Fibroblast of lung (primary cell): ENCODE data around the gene ADRA1B. TPM values are rescaled to one million over a fixed set of nuclear protein-coding genes. Genes with fewer than 3 reads are reported as not detected.

ENCODE experiments used
- DNase-seq, 2 donors: peaks; one replicate each; pipeline versions ENCODE4 v3.0.0 to v3.0.0-alpha.2; 2010; ENCODE audit warnings: low read depth in 2 of 2
- H2AFZ ChIP-seq: 2 replicates; pipeline ENCODE4 v1.5.1; 2012; ENCODE audit warnings: low read length, control low read depth, inconsistent platforms
- H3K27ac ChIP-seq: 2 replicates; pipeline ENCODE4 v1.5.1; 2011; ENCODE audit warnings: low read length, control low read depth; ENCODE audit not compliant: insufficient read depth
- H3K27me3 ChIP-seq: 2 replicates; pipeline ENCODE4 v1.5.1; 2011; ENCODE audit warnings: mild to moderate bottlenecking, low read length; ENCODE audit not compliant: control insufficient read depth, insufficient read depth
- H3K36me3 ChIP-seq: 2 replicates; pipeline ENCODE4 v1.5.1; 2011; ENCODE audit warnings: low read length; ENCODE audit not compliant: control insufficient read depth, insufficient read depth
- H3K4me1 ChIP-seq: 2 replicates; pipeline ENCODE4 v1.5.1; 2011; ENCODE audit warnings: low read length; ENCODE audit not compliant: control insufficient read depth, insufficient read depth; ENCODE audit errors: extremely low read depth
- H3K4me2 ChIP-seq: 2 replicates; pipeline ENCODE4 v1.5.1; 2011; ENCODE audit warnings: low read length, control low read depth; ENCODE audit not compliant: insufficient read depth; ENCODE audit errors: extremely low read depth
- H3K4me3 ChIP-seq, 4 experiments: fragments of 200-600 bp in 1 of 4; sonication (generic) in 1 of 4; replicated peaks in 1 of 4; 2 replicates each; pipeline ENCODE4 v1.5.1; 2011 to 2016; ENCODE audit warnings: low read length in 4 of 4, low read depth in 3 of 4, mild to moderate bottlenecking in 3 of 4, control low read depth in 2 of 4, inconsistent platforms in 1 of 4, mixed read lengths in 1 of 4; ENCODE audit not compliant: insufficient read depth in 1 of 4; ENCODE audit errors: control extremely low read depth in 1 of 4
- H3K79me2 ChIP-seq: 2 replicates; pipeline ENCODE4 v1.5.1; 2012; ENCODE audit warnings: mild to moderate bottlenecking, low read length, inconsistent platforms; ENCODE audit not compliant: control insufficient read depth, insufficient read depth
- H3K9ac ChIP-seq: 2 replicates; pipeline ENCODE4 v1.5.1; 2011; ENCODE audit warnings: mild to moderate bottlenecking, low read length, control low read depth; ENCODE audit not compliant: insufficient read depth
- H3K9me3 ChIP-seq: 2 replicates; pipeline ENCODE4 v1.5.1; 2012; ENCODE audit warnings: low read depth, low read length; ENCODE audit not compliant: control insufficient read depth, insufficient read depth
- H4K20me1 ChIP-seq: 2 replicates; pipeline ENCODE4 v1.5.1; 2011; ENCODE audit warnings: low read length; ENCODE audit not compliant: control insufficient read depth, insufficient read depth; ENCODE audit errors: extremely low read depth
- EZH2 ChIP-seq: IDR thresholded peaks from 2 replicates; pipeline ENCODE4 v1.5.1; 2012; ENCODE audit warnings: low read length, control low read depth, mild to moderate bottlenecking; ENCODE audit errors: missing control alignments
- polyA plus RNA-seq, 2 donors: library from polyadenylated mRNA; depleted of rRNA in 1 of 2; stranded (reverse) in 1 of 2; unstranded in 1 of 2; fragments of >200 nt; gene quantifications; 2 replicates each; pipeline ENCODE4 v1.2.1, GENCODE V29; 2011 to 2012; ENCODE audit warnings: missing spikeins in 1 of 2
- total RNA-seq: library from RNA; depleted of rRNA; stranded (reverse); fragments of >200 nt; gene quantifications from 2 replicates; pipeline ENCODE4 v1.2.1, GENCODE V29; 2014
- TF ChIP-seq, protein P1 (sequence below), 2 donors: IDR thresholded peaks in 1 of 2; conservative IDR thresholded peaks in 1 of 2; 1 replicate in 1 of 2; 2 replicates in 1 of 2; pipeline ENCODE4 v1.5.1; 2011 to 2012; ENCODE audit warnings: low read length in 2 of 2, control low read depth in 1 of 2, inconsistent platforms in 1 of 2, low read depth in 1 of 2, mild to moderate bottlenecking in 1 of 2

ADRA1B gene
- total and polyA plus RNA-seq, 2 donors (not counting 1 experiment from before 2014, with no cell fraction given): 0.99 to 1.7 TPM

DNA sequence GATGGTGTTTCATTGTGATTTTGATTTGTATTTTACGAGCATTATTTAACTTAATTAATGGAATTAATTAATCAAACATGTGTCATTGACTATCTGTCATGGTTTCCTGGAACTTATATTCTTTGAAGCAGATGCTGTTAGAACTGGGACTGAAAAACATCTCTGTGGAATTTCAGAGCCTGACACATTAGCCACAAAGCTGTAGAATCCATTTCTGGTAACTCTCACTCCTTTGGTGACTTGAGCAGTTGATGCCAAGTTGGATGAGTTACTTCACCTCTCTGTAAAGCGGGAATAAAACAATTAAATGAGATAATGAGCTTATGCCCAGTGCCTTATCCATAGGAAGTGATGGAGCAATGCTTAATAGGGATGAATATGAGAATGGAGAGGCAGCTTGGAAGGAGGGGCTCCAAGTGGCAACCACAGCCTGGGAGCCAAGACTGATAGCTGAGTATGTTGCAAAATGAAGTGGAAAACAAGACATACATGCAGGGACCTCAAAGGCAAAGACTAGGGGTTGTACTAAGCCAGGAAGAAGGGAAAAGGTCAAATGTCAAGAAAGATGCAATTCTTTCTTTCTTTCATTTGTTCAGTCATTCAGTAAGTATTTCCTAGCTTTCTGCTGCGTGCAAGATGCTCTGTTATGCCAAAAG lies 23.1 kb upstream of the ADRA1B start:
- Histone ChIP-seq H2AFZ (no peak overlapping the region), H4K20me1 (no peaks in the 10 kb centered on the region), H3K4me1 (peaks cover 8% of the 10 kb centered on the region), H3K4me3 (no peak overlapping the region), H3K27me3 (no peaks in the 10 kb centered on the region), H3K36me3 (no peaks in the 10 kb centered on the region), H3K27ac (no peak overlapping the region), H3K4me2 (no peak overlapping the region), H3K79me2 (no peaks in the 10 kb centered on the region), H3K9ac (no peak overlapping the region), H3K9me3 (no peaks in the 10 kb centered on the region)
- no peak for DNase-seq
- TF ChIP-seq, protein P1, sequence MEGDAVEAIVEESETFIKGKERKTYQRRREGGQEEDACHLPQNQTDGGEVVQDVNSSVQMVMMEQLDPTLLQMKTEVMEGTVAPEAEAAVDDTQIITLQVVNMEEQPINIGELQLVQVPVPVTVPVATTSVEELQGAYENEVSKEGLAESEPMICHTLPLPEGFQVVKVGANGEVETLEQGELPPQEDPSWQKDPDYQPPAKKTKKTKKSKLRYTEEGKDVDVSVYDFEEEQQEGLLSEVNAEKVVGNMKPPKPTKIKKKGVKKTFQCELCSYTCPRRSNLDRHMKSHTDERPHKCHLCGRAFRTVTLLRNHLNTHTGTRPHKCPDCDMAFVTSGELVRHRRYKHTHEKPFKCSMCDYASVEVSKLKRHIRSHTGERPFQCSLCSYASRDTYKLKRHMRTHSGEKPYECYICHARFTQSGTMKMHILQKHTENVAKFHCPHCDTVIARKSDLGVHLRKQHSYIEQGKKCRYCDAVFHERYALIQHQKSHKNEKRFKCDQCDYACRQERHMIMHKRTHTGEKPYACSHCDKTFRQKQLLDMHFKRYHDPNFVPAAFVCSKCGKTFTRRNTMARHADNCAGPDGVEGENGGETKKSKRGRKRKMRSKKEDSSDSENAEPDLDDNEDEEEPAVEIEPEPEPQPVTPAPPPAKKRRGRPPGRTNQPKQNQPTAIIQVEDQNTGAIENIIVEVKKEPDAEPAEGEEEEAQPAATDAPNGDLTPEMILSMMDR (conservative IDR thresholded peaks at IDR 0.05 in 1 of 2, IDR thresholded peaks at IDR 0.05 in 1 of 2; ENCODE audit: low read depth in 1 of 2, low read length in 2 of 2): no peak
- TF ChIP-seq EZH2: no peak

DNA sequence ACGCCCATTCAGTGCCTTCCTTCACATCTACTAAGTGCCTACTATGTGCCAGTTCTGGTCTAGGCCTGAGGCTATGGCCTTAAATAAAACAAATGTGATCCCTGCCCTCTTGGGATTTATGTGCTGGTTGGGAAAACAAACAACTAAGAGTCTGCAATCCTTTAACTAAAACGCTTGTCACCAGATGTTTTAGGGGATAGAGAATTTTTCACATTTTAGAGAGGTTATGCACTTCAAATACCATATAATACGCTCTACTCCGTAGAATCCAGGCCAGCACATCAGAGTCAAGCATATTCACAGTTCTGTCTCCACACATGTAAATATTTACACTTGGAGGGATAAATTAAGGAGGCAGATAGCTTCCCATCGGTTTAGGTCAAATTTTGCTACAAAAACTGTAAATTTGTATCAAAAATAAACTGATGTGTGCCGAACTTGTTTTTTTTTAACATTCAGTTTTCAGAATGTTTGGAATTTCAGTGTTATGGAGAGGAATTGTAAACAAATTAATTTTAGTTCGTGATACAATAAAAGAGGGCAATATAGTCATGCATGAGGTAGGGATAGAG lies 22.0 kb upstream of the ADRA1B start:
- Histone ChIP-seq H4K20me1 (no peaks in the 10 kb centered on the region), H3K27ac (peak overlapping the region; percentile 13), H3K9me3 (no peaks in the 10 kb centered on the region), H2AFZ (no peak overlapping the region), H3K27me3 (no peaks in the 10 kb centered on the region), H3K4me3 (no peak overlapping the region), H3K36me3 (no peaks in the 10 kb centered on the region), H3K4me1 (peaks cover 8% of the 10 kb centered on the region), H3K4me2 (no peak overlapping the region), H3K79me2 (no peaks in the 10 kb centered on the region), H3K9ac (no peak overlapping the region)
- TF ChIP-seq EZH2: no peak
- TF ChIP-seq, protein P1 (conservative IDR thresholded peaks at IDR 0.05 in 1 of 2, IDR thresholded peaks at IDR 0.05 in 1 of 2; ENCODE audit: low read depth in 1 of 2, low read length in 2 of 2): no peak
- DNase-seq: peak in 1 of 2 donors; percentile 59

DNA sequence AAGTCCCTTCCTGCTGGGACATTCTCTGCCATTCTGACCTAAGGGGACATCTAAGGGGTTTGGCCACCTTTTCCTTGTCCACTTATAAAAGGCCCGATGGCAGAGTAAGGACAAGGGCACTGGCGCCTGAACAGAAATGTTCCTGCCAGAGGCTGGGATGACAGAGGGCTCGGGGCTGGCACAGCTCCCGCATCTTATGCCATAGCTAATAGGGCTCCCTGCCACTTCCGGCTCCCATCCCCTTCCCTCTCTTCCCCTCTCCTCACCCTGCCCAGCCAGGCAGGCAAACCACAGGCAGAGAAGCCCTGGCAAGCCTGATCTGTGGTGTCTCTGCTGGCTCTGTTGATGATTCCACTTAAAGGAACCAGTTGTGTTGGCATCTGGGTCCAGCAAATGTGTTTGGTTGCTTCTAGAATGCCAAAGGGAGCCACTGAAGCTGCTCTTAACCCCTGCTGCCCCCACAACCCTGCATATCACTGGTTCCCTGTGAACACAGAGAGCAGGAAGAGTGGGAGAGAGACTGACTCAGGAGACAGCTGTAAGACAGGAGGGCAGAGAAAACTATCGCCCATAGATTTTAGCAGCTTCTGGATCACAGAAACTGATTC lies 18.4 kb upstream of the ADRA1B start:
- no peak overlapping the region for H3K9ac ChIP-seq
- no peaks in the 10 kb centered on the region for H4K20me1 ChIP-seq
- DNase-seq: no peak
- no peak overlapping the region for H3K4me2 ChIP-seq
- no peaks in the 10 kb centered on the region for H3K79me2 ChIP-seq
- no peak overlapping the region for H2AFZ ChIP-seq
- no peaks in the 10 kb centered on the region for H3K9me3 ChIP-seq
- TF ChIP-seq EZH2: no peak
- TF ChIP-seq, protein P1 (conservative IDR thresholded peaks at IDR 0.05 in 1 of 2, IDR thresholded peaks at IDR 0.05 in 1 of 2; ENCODE audit: low read depth in 1 of 2, low read length in 2 of 2): no peak
- no peaks in the 10 kb centered on the region for H3K36me3 ChIP-seq
- no peak overlapping the region for H3K4me3 ChIP-seq
- peaks cover 8% of the 10 kb centered on the region for H3K4me1 ChIP-seq
- no peak overlapping the region for H3K27ac ChIP-seq
- H3K27me3 ChIP-seq: no peaks in the 10 kb centered on the region
